Measurements from ENCODE around the gene ECEL1.

DNA sequence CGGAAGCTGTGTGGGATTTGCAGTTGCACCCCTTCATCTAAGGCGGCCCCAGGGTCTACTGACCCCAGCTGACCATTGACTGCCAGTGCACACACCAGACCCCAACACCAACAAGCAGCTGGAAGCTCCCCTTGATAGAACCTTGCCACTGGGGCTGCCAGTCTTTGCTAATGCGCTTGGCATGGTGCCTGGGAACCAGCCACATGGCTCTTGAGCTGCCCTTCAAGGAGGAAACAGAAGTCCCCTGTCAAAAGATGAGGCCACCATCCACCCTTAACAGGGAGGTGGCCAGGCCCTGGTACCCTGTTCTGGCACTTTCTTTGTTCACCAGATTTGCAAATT, 23.1 kb downstream of the ECEL1 start:
- TF ChIP-seq, protein P1, sequence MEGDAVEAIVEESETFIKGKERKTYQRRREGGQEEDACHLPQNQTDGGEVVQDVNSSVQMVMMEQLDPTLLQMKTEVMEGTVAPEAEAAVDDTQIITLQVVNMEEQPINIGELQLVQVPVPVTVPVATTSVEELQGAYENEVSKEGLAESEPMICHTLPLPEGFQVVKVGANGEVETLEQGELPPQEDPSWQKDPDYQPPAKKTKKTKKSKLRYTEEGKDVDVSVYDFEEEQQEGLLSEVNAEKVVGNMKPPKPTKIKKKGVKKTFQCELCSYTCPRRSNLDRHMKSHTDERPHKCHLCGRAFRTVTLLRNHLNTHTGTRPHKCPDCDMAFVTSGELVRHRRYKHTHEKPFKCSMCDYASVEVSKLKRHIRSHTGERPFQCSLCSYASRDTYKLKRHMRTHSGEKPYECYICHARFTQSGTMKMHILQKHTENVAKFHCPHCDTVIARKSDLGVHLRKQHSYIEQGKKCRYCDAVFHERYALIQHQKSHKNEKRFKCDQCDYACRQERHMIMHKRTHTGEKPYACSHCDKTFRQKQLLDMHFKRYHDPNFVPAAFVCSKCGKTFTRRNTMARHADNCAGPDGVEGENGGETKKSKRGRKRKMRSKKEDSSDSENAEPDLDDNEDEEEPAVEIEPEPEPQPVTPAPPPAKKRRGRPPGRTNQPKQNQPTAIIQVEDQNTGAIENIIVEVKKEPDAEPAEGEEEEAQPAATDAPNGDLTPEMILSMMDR (IDR thresholded peaks at IDR 0.05), result no peak
- TF ChIP-seq POLR2AphosphoS5 (IDR thresholded peaks at IDR 0.05) (no peak), EP300 (IDR thresholded peaks at IDR 0.05) (no peak)
